ENCODE results near the gene MAP3K20. TPM values are rescaled to one million over a fixed set of nuclear protein-coding genes. Genes with fewer than 3 reads are reported as not detected.
"Not testable (repeated sequence)": the region's sequence is repeated elsewhere in the genome, so short reads cannot be mapped to it uniquely, and the experiment has no call there.

MAP3K20 gene
- total RNA-seq, 8 experiments from 2014 or later, result 2.9 to 69.1 (median 13.4) TPM

GRCh38 chr2:173192071-173192470, 116.4 kb downstream of the MAP3K20 start:
- Histone ChIP-seq H3K4me3 (no peak overlapping the region), H3K4me1 (replicated peaks in 1 of 2) (peaks cover 0 to 9% of the 10 kb centered on the region in 2 donors), H3K27ac (no peak overlapping the region)
- 58 to 100% (median 87%) methylated on average over 2 to 4 of the region's 4 CpGs; no CpG with 5 or more reads in 1 of the 10 experiments for WGBS, 10 experiments
- in situ Hi-C loops (cut with MboI; ENCODE audit: low pct_unique_long_range_greater_than_20kb in 2 of 9, low sequenced_read_pairs in 9 of 9, unreplicated experiment in 9 of 9), result no loop called here
- ATAC-seq (replicated peaks in 6 of 8), result no peak

DNA sequence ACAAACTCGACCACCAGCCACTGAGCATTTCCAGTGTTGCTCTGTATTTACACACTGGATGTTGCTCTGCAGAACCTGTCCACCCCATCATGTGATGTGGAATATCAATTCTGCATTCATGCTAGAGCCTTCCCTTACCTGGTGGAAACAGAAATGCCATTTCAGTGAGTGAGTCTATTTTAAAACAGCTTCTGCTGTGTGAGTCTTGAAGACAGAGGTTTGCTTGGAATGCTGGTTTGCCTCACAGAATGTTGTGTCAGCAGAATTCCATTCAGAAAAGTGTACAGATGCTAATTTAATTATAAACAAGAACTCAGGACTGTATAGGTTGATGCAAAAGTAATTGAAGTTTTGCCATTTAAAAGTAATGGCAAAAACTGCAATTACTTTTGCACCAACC, 118.3 kb downstream of the MAP3K20 start:
- in situ Hi-C loops (cut with MboI; ENCODE audit: low pct_unique_long_range_greater_than_20kb in 2 of 9, low sequenced_read_pairs in 9 of 9, unreplicated experiment in 9 of 9), result no loop called here
- Histone ChIP-seq H3K4me3 (no peak overlapping the region), H3K27ac (no peak overlapping the region), H3K4me1 (replicated peaks in 1 of 2) (peaks cover 0 to 9% of the 10 kb centered on the region in 2 donors)
- WGBS, 10 experiments, result 57 to 83% (median 67%) methylated on average over 1 of the region's 1 CpG; no CpG with 5 or more reads in 7 of the 10 experiments
- no peak for ATAC-seq (replicated peaks in 6 of 8)

DNA sequence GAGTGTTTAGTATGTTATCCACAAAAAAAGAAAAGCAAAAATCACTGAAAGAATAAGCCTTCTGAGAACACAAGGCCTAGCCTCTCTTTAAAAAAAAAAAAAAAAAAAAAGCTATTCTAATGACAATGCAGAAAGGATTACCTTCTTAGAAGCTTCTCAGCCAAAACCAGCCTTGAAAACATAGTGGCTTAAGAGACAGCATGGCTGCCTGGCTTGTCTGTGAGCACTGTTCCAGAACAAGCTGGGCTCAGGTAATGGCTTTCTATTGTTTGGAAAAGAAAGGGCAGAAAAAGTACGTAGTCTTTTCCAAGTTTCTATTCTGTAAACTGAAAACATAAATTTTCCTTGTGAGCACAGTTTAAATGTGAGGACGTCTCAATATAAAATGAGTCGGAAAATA, 119.5 kb downstream of the MAP3K20 start:
- ATAC-seq (replicated peaks in 6 of 8), result no peak
- no peak overlapping the region for H3K27ac ChIP-seq
- no peak overlapping the region for H3K4me3 ChIP-seq
- peaks cover 0 to 9% of the 10 kb centered on the region in 2 donors for H3K4me1 ChIP-seq (replicated peaks in 1 of 2)
- 75 to 100% (median 94%) methylated on average over 1 to 3 of the region's 3 CpGs; no CpG with 5 or more reads in 1 of the 10 experiments for WGBS, 10 experiments
- in situ Hi-C loops (cut with MboI; ENCODE audit: low pct_unique_long_range_greater_than_20kb in 2 of 9, low sequenced_read_pairs in 9 of 9, unreplicated experiment in 9 of 9), result no loop called here

GRCh38 chr2:173196080-173196479, 120.4 kb downstream of the MAP3K20 start:
- no peak overlapping the region for H3K4me3 ChIP-seq
- no peak for ATAC-seq (replicated peaks in 6 of 8)
- in situ Hi-C loops (cut with MboI; ENCODE audit: low pct_unique_long_range_greater_than_20kb in 2 of 9, low sequenced_read_pairs in 9 of 9, unreplicated experiment in 9 of 9), result no loop called here
- peaks cover 0 to 9% of the 10 kb centered on the region in 2 donors for H3K4me1 ChIP-seq (replicated peaks in 1 of 2)
- WGBS, 10 experiments, result 44 to 100% (median 80%) methylated on average over 1 to 5 of the region's 6 CpGs; no CpG with 5 or more reads in 1 of the 10 experiments
- H3K27ac ChIP-seq, result no peak overlapping the region

DNA sequence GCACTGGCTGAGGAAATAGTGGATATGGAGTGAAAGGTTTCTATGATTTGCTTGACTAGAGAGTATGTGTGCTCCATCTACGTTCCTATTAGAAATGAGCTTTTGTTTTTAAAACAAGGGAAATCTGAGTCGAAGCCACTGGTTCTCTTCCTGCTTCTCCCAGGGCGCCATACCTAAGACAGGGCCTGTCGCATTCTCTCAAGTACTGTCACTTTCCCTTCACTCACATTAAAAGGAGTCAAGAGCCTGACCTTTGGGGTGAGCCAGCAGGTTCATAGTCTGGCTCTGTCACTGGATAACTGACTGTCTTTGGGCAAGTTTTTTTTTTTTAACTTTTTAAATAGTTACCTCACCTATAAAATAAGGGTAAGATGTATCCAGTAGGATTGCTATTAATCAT, 121.0 kb downstream of the MAP3K20 start:
- H3K4me1 ChIP-seq (replicated peaks in 1 of 2), result peaks cover 0 to 9% of the 10 kb centered on the region in 2 donors
- no peak for ATAC-seq (replicated peaks in 6 of 8)
- WGBS, 10 experiments, result 60 to 100% (median 86%) methylated on average over 1 to 4 of the region's 4 CpGs
- in situ Hi-C loops (cut with MboI; ENCODE audit: low pct_unique_long_range_greater_than_20kb in 2 of 9, low sequenced_read_pairs in 9 of 9, unreplicated experiment in 9 of 9), result no loop called here
- no peak overlapping the region for H3K4me3 ChIP-seq
- no peak overlapping the region for H3K27ac ChIP-seq

DNA sequence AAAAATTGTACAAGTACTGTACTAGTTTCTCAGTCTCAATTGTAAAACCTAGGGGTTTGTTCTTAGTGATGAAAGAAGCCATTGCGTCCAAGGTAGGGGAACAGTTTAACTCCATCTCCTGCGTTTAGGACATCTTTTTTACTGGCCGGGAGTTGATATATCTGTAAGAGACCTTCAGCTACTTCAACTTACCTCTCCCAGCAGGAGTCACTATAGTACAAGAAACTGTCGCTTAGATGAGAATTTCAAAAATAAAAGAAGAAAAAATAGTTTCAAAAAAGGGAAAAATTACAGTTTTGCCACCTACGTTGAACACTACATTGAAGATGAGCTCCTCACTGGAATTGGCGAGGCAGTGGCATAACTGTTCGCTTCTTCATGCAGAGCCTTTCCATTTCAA, 122.7 kb downstream of the MAP3K20 start:
- Histone ChIP-seq H3K4me1 (replicated peaks in 1 of 2) (peaks cover 0 to 9% of the 10 kb centered on the region in 2 donors), H3K4me3 (no peak overlapping the region), H3K27ac (no peak overlapping the region)
- ATAC-seq (replicated peaks in 6 of 8), result no peak
- in situ Hi-C loops (cut with MboI; ENCODE audit: low pct_unique_long_range_greater_than_20kb in 2 of 9, low sequenced_read_pairs in 9 of 9, unreplicated experiment in 9 of 9), result no loop called here
- 96 to 100% (median 98%) methylated on average over 3 to 7 of the region's 7 CpGs; no CpG with 5 or more reads in 1 of the 10 experiments for WGBS, 10 experiments

DNA sequence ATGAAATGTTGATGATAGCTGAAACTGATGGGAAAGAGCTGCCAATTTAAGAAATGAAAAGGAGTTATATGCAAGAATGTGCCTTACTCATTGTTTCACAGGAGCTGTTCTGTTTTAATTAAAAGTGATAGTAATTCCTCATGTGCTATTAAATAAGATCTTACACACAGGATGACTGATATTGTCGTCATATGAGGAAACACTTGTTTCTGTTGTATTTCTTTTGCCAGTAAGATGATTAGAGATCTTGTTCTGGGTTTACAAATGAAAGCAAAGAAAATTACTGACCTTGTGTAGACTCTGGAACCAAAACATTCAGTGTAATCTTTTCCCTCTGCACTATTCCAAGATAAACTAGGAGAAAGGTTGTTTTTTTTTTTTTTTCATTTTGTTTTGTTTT, 123.6 kb downstream of the MAP3K20 start:
- in situ Hi-C loops (cut with MboI; ENCODE audit: low pct_unique_long_range_greater_than_20kb in 2 of 9, low sequenced_read_pairs in 9 of 9, unreplicated experiment in 9 of 9), result no loop called here
- H3K4me3 ChIP-seq, result no peak overlapping the region
- peak in 2 of 8 experiments; percentile 36 to 73 for ATAC-seq (replicated peaks in 6 of 8)
- no peak overlapping the region for H3K27ac ChIP-seq
- peaks cover 0 to 12% of the 10 kb centered on the region in 2 donors for H3K4me1 ChIP-seq (replicated peaks in 1 of 2)
- WGBS, 10 experiments, result 0 to 100% (median 100%) methylated on average over 1 of the region's 1 CpG

GRCh38 chr2:173202570-173202969, 126.9 kb downstream of the MAP3K20 start:
- no peak overlapping the region for H3K4me3 ChIP-seq
- H3K4me1 ChIP-seq (replicated peaks in 1 of 2), result peaks cover 0 to 3% of the 10 kb centered on the region in 2 donors
- in situ Hi-C loops (cut with MboI; ENCODE audit: low pct_unique_long_range_greater_than_20kb in 2 of 9, low sequenced_read_pairs in 9 of 9, unreplicated experiment in 9 of 9), result loop anchor here (25.0 kb wide), 2 partner anchors 165 to 390 kb away; no protein-coding TSS in a partner anchor
- no peak overlapping the region for H3K27ac ChIP-seq
- 17 to 100% (median 72%) methylated on average over 1 to 2 of the region's 2 CpGs; no CpG with 5 or more reads in 5 of the 10 experiments for WGBS, 10 experiments
- no peak for ATAC-seq (replicated peaks in 6 of 8)

DNA sequence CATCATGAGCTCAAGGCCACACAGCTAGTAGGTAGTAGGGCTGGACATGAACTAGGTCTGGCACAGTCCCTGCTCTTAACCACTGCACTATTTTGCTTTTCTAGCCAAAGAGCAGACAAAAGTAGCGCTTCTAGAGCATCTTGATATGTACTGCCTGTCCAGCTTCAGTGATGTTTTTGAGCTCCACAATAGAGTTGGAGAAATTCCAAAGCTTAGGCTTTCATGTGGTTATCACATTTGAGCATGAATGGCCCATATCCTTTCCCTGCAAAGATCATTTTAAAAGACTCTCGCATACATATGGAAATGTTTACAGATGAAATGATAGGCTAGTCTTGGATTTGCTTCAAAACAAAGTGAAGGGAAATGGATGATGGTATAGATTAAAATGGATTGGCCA, 128.7 kb downstream of the MAP3K20 start:
- H3K4me1 ChIP-seq (replicated peaks in 1 of 2), result peaks cover 0 to 3% of the 10 kb centered on the region in 2 donors
- H3K4me3 ChIP-seq, result no peak overlapping the region
- in situ Hi-C loops (cut with MboI; ENCODE audit: low pct_unique_long_range_greater_than_20kb in 2 of 9, low sequenced_read_pairs in 9 of 9, unreplicated experiment in 9 of 9), result loop anchor here (25.0 kb wide), 2 partner anchors 167 to 392 kb away; no protein-coding TSS in a partner anchor
- no peak overlapping the region for H3K27ac ChIP-seq
- 0 to 83% (median 46%) methylated on average over 1 to 2 of the region's 2 CpGs; no CpG with 5 or more reads in 2 of the 10 experiments for WGBS, 10 experiments
- peak in 3 of 8 experiments; percentile 44 to 60 (median 44) for ATAC-seq (replicated peaks in 6 of 8)

DNA sequence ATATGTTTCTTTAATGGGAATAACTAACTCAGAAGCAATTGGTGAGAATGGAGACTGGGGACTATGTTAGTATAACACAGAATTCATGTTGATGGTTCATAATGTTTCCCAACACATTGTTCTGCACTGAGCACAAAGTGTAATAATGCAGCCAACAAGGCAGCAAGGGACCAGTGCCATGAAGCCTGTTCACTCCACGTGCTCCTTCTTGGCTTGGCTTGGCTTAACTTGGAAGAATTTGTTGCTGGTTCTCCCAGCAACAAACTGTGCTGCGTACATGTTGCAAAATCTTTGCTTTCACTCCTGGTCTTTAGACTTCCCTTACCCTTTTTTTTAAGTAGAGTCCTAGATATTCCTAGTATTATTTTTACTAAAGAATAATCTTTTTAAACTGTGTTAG, 129.7 kb downstream of the MAP3K20 start:
- 44 to 100% (median 100%) methylated on average over 1 to 2 of the region's 2 CpGs; no CpG with 5 or more reads in 1 of the 10 experiments for WGBS, 10 experiments
- Histone ChIP-seq H3K27ac (no peak overlapping the region), H3K4me1 (replicated peaks in 1 of 2) (peaks cover 3% of the 10 kb centered on the region in 2 donors), H3K4me3 (no peak overlapping the region)
- no peak for ATAC-seq (replicated peaks in 6 of 8)
- in situ Hi-C loops (cut with MboI; ENCODE audit: low pct_unique_long_range_greater_than_20kb in 2 of 9, low sequenced_read_pairs in 9 of 9, unreplicated experiment in 9 of 9), result loop anchor here (25.0 kb wide), 2 partner anchors 168 to 393 kb away; no protein-coding TSS in a partner anchor

- not testable (repeated sequence) for H3K27ac ChIP-seq; H3K4me3 ChIP-seq; ATAC-seq (replicated peaks in 6 of 8); H3K4me1 ChIP-seq (replicated peaks in 1 of 2)
- in situ Hi-C loops (cut with MboI; ENCODE audit: low pct_unique_long_range_greater_than_20kb in 2 of 9, low sequenced_read_pairs in 9 of 9, unreplicated experiment in 9 of 9), result loop anchor here (25.0 kb wide), 2 partner anchors 170 to 395 kb away; no protein-coding TSS in a partner anchor
- WGBS, 10 experiments, result 74 to 93% (median 88%) methylated on average over 2 to 6 of the region's 9 CpGs; no CpG with 5 or more reads in 6 of the 10 experiments
These were observed 131.5 kb downstream of the MAP3K20 start for GRCh38 chr2:173207124-173207523.

DNA sequence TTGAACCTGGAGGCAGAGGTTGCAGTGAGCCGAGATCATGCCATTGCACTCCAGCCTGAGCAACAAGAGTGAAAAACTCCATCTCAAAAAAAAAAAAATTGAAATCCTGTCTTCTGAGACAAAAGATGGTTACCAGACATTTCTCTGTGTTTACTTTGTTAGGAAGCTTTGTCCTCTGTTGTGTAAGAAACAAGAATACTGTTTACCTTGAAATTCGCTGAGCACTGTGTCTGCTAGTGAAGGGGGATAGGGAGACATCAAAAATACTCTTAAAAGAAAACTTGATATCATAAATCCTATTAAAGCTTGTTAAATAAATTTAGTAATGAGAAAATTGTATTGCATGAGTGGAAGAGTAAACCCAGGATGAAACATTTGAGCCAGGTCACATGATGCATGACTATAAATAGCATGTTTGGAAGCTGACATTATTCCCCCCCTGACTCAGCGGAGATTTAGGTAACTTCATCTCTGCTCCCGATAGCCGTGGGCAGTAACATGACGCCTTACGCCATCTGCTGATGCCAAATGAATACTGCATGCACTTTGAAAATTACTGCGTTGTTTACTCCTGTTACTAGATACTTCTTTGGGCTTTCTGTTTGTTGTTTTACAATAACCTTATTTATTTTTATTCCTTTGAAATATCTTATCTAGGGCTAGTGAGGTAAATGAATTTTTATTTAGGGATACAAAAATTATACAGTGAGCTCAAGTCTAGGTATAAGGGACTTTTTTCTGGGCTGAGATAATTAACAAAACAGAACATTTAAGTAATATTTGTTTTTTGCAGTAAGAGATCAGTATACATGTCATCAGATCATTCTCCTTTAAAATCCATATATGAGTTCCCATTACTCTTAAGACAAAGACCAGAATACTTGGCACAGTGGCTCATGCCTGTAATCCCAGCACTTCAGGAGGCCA, 134.9 kb downstream of the MAP3K20 start:
- H3K27ac ChIP-seq, result no peak overlapping the region
- H3K4me1 ChIP-seq (replicated peaks in 1 of 2), result peaks cover 0 to 4% of the 10 kb centered on the region in 2 donors
- in situ Hi-C loops (cut with MboI; ENCODE audit: low pct_unique_long_range_greater_than_20kb in 2 of 9, low sequenced_read_pairs in 9 of 9, unreplicated experiment in 9 of 9), result loop anchor here (10.0 to 25.0 kb wide), 3 partner anchors 173 to 398 kb away; no protein-coding TSS in a partner anchor
- peak; percentile 97 to 100 (median 98) for ATAC-seq (replicated peaks in 6 of 8)
- H3K4me3 ChIP-seq, result no peak overlapping the region
- WGBS, 10 experiments, result 0 to 80% (median 11%) methylated on average over 1 to 8 of the region's 8 CpGs; no CpG with 5 or more reads in 1 of the 10 experiments

DNA sequence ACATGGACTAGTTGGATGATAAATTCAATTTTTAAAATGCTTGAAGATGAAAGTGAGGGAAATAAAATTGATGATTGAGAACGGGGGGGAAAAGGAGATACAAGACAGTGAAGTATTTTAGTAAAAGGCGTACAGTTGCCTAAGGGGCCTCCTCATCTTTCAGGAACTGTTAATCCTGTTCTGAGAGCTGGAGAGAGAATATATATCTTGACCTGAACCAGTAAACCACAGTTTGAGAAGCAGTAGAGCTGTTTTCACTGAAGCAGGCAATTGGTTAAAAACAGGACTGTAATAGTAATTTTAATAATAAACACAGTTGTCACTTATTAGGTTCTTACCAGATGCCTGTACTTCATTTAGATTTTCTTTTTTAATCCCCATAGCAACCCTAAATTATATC, 137.5 kb downstream of the MAP3K20 start:
- 55 to 100% (median 86%) methylated on average over 1 to 2 of the region's 2 CpGs for WGBS, 10 experiments
- no peak for ATAC-seq (replicated peaks in 6 of 8)
- Histone ChIP-seq H3K27ac (no peak overlapping the region), H3K4me1 (replicated peaks in 1 of 2) (peaks cover 0 to 4% of the 10 kb centered on the region in 2 donors), H3K4me3 (no peak overlapping the region)
- in situ Hi-C loops (cut with MboI; ENCODE audit: low pct_unique_long_range_greater_than_20kb in 2 of 9, low sequenced_read_pairs in 9 of 9, unreplicated experiment in 9 of 9), result loop anchor here (10.0 to 25.0 kb wide), 3 partner anchors 176 to 401 kb away; no protein-coding TSS in a partner anchor

All from motor neuron (in vitro differentiated cells).